H1 (cell line): ENCODE results near the gene LMNTD2. TPM values are rescaled to one million over a fixed set of nuclear protein-coding genes. Genes with fewer than 3 reads are reported as not detected.

Source experiments
- CEBPB ChIP-seq: IDR thresholded peaks from 2 replicates; pipeline ENCODE4 v1.6.1; 2012; ENCODE audit warnings: low read depth, low read length
- CHD2 ChIP-seq: IDR thresholded peaks from 2 replicates; pipeline ENCODE4 v1.6.1; 2012; ENCODE audit warnings: low read length, improper control_type of control experiment
- EGR1 ChIP-seq: IDR thresholded peaks from 2 replicates; pipeline ENCODE4 v1.6.1; 2011; ENCODE audit warnings: low read depth, low read length, borderline replicate concordance
- KDM1A ChIP-seq: fragments of 200-600, 300-600 bp; sonication (generic); IDR thresholded peaks from 2 replicates; pipeline ENCODE4 v1.7.1; 2016; ENCODE audit warnings: mild to moderate bottlenecking, low read length, borderline replicate concordance
- RXRA ChIP-seq: IDR thresholded peaks from 2 replicates; pipeline ENCODE4 v1.6.1; 2011; ENCODE audit warnings: low read depth, mild to moderate bottlenecking, low read length, moderate library complexity; ENCODE audit not compliant: insufficient read depth
- SAP30 ChIP-seq: fragments of 300-600 bp; sonication (generic); IDR thresholded peaks from 2 replicates; pipeline ENCODE4 v1.7.1; 2012; ENCODE audit warnings: low read length, moderate library complexity, mild to moderate bottlenecking, inconsistent platforms; ENCODE audit not compliant: insufficient read depth, insufficient replicate concordance
- SRF ChIP-seq: IDR thresholded peaks from 2 replicates; pipeline ENCODE4 v1.6.1; 2011; ENCODE audit warnings: mild to moderate bottlenecking, low read depth, low read length, moderate library complexity
- TAF7 ChIP-seq: optimal IDR thresholded peaks from 2 replicates; pipeline ENCODE3; 2011; ENCODE audit warnings: low read depth, mild to moderate bottlenecking, inconsistent platforms, low read length, moderate library complexity, borderline replicate concordance
- polyA plus RNA-seq, 7 experiments: library from polyadenylated mRNA; depleted of rRNA in 3 of 7; stranded (reverse) in 5 of 7; unstranded in 2 of 7; fragments of >200 nt in 5 of 7; fragments of 200-250 nt in 2 of 7; gene quantifications; 1 replicate in 5 of 7; 2 replicates in 1 of 7; 4 replicates in 1 of 7; pipeline versions ENCODE4 v1.2.1 to v1.2.3, GENCODE V29; 2011 to 2013; ENCODE audit warnings: missing spikeins in 2 of 7, mixed read lengths in 2 of 7
- total RNA-seq: library from RNA; stranded (reverse); fragmentation: NEBNext Ultra II Directional; extraction: Animal tissue kit (Norgen Biotek cat#: 25700); gene quantifications from 2 replicates; pipeline ENCODE4 v1.2.1, GENCODE V29; 2021
- TF ChIP-seq, protein P1 (sequence below): fragments of 300-600 bp; sonication (generic); IDR thresholded peaks from 2 replicates; pipeline ENCODE4 v1.7.1; 2012; ENCODE audit warnings: low read length, moderate library complexity, mild to moderate bottlenecking, inconsistent platforms; ENCODE audit not compliant: insufficient replicate concordance

Gene LMNTD2
- total and polyA plus RNA-seq, 2 of the 8 experiments (the other 6 are each of a cell fraction or from before 2014, with no cell fraction given), result 1.6 to 3.1 TPM

DNA sequence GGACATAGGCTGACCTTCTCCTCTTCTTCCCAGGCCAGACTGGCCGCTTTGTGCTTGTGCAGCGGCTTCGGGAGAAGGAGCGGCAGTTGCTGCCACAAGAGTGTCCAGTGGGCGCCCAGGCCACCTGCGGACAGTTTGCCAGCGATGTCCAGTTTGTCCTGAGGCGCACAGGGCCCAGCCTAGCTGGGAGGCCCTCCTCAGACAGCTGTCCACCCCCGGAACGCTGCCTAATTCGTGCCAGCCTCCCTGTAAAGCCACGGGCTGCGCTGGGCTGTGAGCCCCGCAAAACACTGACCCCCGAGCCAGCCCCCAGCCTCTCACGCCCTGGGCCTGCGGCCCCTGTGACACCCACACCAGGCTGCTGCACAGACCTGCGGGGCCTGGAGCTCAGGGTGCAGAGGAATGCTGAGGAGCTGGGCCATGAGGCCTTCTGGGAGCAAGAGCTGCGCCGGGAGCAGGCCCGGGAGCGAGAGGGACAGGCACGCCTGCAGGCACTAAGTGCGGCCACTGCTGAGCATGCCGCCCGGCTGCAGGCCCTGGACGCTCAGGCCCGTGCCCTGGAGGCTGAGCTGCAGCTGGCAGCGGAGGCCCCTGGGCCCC is 1.6 kb upstream of the LMNTD2 start (continued):
- TF ChIP-seq, protein P1, sequence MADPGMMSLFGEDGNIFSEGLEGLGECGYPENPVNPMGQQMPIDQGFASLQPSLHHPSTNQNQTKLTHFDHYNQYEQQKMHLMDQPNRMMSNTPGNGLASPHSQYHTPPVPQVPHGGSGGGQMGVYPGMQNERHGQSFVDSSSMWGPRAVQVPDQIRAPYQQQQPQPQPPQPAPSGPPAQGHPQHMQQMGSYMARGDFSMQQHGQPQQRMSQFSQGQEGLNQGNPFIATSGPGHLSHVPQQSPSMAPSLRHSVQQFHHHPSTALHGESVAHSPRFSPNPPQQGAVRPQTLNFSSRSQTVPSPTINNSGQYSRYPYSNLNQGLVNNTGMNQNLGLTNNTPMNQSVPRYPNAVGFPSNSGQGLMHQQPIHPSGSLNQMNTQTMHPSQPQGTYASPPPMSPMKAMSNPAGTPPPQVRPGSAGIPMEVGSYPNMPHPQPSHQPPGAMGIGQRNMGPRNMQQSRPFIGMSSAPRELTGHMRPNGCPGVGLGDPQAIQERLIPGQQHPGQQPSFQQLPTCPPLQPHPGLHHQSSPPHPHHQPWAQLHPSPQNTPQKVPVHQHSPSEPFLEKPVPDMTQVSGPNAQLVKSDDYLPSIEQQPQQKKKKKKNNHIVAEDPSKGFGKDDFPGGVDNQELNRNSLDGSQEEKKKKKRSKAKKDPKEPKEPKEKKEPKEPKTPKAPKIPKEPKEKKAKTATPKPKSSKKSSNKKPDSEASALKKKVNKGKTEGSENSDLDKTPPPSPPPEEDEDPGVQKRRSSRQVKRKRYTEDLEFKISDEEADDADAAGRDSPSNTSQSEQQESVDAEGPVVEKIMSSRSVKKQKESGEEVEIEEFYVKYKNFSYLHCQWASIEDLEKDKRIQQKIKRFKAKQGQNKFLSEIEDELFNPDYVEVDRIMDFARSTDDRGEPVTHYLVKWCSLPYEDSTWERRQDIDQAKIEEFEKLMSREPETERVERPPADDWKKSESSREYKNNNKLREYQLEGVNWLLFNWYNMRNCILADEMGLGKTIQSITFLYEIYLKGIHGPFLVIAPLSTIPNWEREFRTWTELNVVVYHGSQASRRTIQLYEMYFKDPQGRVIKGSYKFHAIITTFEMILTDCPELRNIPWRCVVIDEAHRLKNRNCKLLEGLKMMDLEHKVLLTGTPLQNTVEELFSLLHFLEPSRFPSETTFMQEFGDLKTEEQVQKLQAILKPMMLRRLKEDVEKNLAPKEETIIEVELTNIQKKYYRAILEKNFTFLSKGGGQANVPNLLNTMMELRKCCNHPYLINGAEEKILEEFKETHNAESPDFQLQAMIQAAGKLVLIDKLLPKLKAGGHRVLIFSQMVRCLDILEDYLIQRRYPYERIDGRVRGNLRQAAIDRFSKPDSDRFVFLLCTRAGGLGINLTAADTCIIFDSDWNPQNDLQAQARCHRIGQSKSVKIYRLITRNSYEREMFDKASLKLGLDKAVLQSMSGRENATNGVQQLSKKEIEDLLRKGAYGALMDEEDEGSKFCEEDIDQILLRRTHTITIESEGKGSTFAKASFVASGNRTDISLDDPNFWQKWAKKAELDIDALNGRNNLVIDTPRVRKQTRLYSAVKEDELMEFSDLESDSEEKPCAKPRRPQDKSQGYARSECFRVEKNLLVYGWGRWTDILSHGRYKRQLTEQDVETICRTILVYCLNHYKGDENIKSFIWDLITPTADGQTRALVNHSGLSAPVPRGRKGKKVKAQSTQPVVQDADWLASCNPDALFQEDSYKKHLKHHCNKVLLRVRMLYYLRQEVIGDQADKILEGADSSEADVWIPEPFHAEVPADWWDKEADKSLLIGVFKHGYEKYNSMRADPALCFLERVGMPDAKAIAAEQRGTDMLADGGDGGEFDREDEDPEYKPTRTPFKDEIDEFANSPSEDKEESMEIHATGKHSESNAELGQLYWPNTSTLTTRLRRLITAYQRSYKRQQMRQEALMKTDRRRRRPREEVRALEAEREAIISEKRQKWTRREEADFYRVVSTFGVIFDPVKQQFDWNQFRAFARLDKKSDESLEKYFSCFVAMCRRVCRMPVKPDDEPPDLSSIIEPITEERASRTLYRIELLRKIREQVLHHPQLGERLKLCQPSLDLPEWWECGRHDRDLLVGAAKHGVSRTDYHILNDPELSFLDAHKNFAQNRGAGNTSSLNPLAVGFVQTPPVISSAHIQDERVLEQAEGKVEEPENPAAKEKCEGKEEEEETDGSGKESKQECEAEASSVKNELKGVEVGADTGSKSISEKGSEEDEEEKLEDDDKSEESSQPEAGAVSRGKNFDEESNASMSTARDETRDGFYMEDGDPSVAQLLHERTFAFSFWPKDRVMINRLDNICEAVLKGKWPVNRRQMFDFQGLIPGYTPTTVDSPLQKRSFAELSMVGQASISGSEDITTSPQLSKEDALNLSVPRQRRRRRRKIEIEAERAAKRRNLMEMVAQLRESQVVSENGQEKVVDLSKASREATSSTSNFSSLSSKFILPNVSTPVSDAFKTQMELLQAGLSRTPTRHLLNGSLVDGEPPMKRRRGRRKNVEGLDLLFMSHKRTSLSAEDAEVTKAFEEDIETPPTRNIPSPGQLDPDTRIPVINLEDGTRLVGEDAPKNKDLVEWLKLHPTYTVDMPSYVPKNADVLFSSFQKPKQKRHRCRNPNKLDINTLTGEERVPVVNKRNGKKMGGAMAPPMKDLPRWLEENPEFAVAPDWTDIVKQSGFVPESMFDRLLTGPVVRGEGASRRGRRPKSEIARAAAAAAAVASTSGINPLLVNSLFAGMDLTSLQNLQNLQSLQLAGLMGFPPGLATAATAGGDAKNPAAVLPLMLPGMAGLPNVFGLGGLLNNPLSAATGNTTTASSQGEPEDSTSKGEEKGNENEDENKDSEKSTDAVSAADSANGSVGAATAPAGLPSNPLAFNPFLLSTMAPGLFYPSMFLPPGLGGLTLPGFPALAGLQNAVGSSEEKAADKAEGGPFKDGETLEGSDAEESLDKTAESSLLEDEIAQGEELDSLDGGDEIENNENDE, result no peak
- TF ChIP-seq EGR1 (no peak), SAP30 (no peak), CEBPB (no peak), RXRA (no peak), TAF7 (no peak), KDM1A (no peak), SRF (no peak), CHD2 (no peak)
